ENCODE measurements around the gene SDR42E2. TPM values are rescaled to one million over a fixed set of nuclear protein-coding genes. Genes with fewer than 3 reads are reported as not detected.
"Not testable (repeated sequence)": the region's sequence is repeated elsewhere in the genome, so short reads cannot be mapped to it uniquely, and the experiment has no call there.

SDR42E2 gene
- total RNA-seq, 2 donors from 2014 or later = not detected

DNA sequence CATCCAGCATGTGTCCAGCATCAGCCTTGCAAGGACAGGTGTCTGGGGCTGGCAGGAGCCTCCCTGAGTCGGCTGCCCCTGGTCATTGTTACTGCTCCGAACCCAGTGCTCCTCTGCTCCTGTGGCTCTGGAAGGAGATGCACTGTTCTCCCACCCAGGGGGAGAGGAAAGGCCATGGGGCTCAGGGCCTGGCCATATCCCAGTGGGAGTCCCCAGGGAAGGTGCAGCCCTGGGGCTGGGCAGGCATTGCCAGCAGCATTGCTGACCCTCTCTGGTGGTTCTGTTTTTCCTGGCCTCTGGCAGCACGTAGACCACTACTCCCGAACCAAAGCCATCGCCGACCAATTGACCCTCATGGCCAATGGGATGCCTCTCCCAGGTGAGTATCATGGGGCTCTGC lies 9.6 kb downstream of the SDR42E2 start:
- H3K36me3 Mint-ChIP-seq (ENCODE audit: low read depth) = no peaks in the 10 kb centered on the region
- H3K36me3 ChIP-seq (ENCODE audit: control insufficient read depth, insufficient read depth, low read length) = no peaks in the 10 kb centered on the region
- H3K9me3 ChIP-seq (ENCODE audit: control insufficient read depth, low read length) = no peaks in the 10 kb centered on the region
- DNase-seq = no peak
- H3K27ac Mint-ChIP-seq = no peak overlapping the region
- H3K4me3 Mint-ChIP-seq = no peak overlapping the region
- no peaks in the 10 kb centered on the region for H3K27me3 Mint-ChIP-seq (ENCODE audit: insufficient read depth)
- peaks cover under 1% of the 10 kb centered on the region for H3K9me3 Mint-ChIP-seq
- H3K9ac ChIP-seq (ENCODE audit: extremely low read depth, low read length, poor library complexity, severe bottlenecking) = no peak overlapping the region
- no peak overlapping the region for H3K27ac ChIP-seq (ENCODE audit: low read depth, low read length)
- no peaks in the 10 kb centered on the region for H3K4me1 ChIP-seq (ENCODE audit: control insufficient read depth, insufficient read depth, low read length)
- no peaks in the 10 kb centered on the region for H3K4me1 Mint-ChIP-seq
- H3K27me3 ChIP-seq (ENCODE audit: control insufficient read depth, insufficient read depth, low read length, poor library complexity, severe bottlenecking) = no peaks in the 10 kb centered on the region
- H3K4me3 ChIP-seq (ENCODE audit: low read length) = no peak overlapping the region
- TF ChIP-seq, protein P1, sequence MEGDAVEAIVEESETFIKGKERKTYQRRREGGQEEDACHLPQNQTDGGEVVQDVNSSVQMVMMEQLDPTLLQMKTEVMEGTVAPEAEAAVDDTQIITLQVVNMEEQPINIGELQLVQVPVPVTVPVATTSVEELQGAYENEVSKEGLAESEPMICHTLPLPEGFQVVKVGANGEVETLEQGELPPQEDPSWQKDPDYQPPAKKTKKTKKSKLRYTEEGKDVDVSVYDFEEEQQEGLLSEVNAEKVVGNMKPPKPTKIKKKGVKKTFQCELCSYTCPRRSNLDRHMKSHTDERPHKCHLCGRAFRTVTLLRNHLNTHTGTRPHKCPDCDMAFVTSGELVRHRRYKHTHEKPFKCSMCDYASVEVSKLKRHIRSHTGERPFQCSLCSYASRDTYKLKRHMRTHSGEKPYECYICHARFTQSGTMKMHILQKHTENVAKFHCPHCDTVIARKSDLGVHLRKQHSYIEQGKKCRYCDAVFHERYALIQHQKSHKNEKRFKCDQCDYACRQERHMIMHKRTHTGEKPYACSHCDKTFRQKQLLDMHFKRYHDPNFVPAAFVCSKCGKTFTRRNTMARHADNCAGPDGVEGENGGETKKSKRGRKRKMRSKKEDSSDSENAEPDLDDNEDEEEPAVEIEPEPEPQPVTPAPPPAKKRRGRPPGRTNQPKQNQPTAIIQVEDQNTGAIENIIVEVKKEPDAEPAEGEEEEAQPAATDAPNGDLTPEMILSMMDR (conservative IDR thresholded peaks at IDR 0.05) = no peak
- 92 to 100% methylated on average over 3 to 6 of the region's 6 CpGs for WGBS, 2 experiments (ENCODE audit: insufficient coverage in 1 of 2, insufficient read length in 1 of 2)

DNA sequence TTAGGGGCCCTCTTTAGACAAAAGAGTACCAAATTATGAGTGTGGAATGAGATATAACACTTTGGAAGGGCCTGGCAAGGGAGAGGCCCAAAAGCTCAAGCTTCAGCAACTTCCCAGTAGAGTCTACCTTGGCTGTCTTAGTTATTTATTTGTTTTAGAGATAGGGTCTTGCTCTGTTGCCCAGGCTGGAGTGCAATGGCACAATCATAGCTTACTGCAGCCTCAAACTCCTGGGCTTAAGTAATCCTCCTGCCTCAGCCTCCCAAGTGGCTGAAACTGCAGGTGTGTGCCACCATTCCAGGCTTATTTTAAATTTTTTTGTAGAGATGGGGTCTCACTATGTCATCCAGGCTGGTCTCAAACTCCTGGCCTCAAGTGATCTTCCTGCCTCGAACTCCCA lies 10.3 kb downstream of the SDR42E2 start:
- not testable (repeated sequence) for H3K27me3 Mint-ChIP-seq (ENCODE audit: insufficient read depth); H3K4me3 Mint-ChIP-seq; H3K27ac ChIP-seq (ENCODE audit: low read depth, low read length); H3K36me3 Mint-ChIP-seq (ENCODE audit: low read depth); H3K36me3 ChIP-seq (ENCODE audit: control insufficient read depth, insufficient read depth, low read length); H3K9me3 Mint-ChIP-seq; H3K9ac ChIP-seq (ENCODE audit: extremely low read depth, low read length, poor library complexity, severe bottlenecking); DNase-seq; H3K4me1 ChIP-seq (ENCODE audit: control insufficient read depth, insufficient read depth, low read length); H3K4me3 ChIP-seq (ENCODE audit: low read length); H3K9me3 ChIP-seq (ENCODE audit: control insufficient read depth, low read length); H3K4me1 Mint-ChIP-seq; H3K27ac Mint-ChIP-seq; H3K27me3 ChIP-seq (ENCODE audit: control insufficient read depth, insufficient read depth, low read length, poor library complexity, severe bottlenecking)
- 100% methylated on average over 1 of the region's 1 CpG for WGBS, 2 experiments (ENCODE audit: insufficient coverage in 1 of 2, insufficient read length in 1 of 2)

DNA sequence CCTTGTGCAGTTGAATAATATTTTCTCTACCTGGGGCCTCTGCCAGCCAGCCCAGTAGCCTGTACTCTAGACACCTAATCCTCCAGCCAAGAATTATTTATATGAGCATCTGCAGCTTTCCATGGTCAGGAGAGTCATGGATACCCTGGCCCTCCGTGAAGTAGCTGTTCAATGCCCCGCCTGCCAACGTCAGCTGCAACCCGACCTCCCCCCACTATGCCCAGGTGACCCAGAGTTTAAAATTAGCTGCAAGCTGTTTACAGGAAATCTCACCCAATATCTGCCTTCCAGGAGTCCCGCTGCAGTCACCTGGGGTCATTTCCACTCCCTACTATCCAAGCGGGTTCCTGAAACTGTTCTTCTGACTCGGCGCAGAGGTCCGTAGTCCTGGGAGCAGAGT lies 12.3 kb downstream of the SDR42E2 start:
- no peak overlapping the region for H3K9ac ChIP-seq (ENCODE audit: extremely low read depth, low read length, poor library complexity, severe bottlenecking)
- no peaks in the 10 kb centered on the region for H3K4me1 Mint-ChIP-seq
- no peaks in the 10 kb centered on the region for H3K9me3 ChIP-seq (ENCODE audit: control insufficient read depth, low read length)
- H3K4me3 Mint-ChIP-seq = no peak overlapping the region
- no peak for DNase-seq
- TF ChIP-seq, protein P1 (conservative IDR thresholded peaks at IDR 0.05) = no peak
- H3K4me3 ChIP-seq (ENCODE audit: low read length) = no peak overlapping the region
- WGBS, 2 experiments (ENCODE audit: insufficient coverage in 1 of 2, insufficient read length in 1 of 2) = 80 to 87% methylated on average over 2 to 9 of the region's 9 CpGs
- no peaks in the 10 kb centered on the region for H3K9me3 Mint-ChIP-seq
- H3K36me3 Mint-ChIP-seq (ENCODE audit: low read depth) = no peaks in the 10 kb centered on the region
- no peak overlapping the region for H3K27ac ChIP-seq (ENCODE audit: low read depth, low read length)
- no peak overlapping the region for H3K27ac Mint-ChIP-seq
- H3K27me3 Mint-ChIP-seq (ENCODE audit: insufficient read depth) = no peaks in the 10 kb centered on the region
- H3K36me3 ChIP-seq (ENCODE audit: control insufficient read depth, insufficient read depth, low read length) = no peaks in the 10 kb centered on the region
- H3K4me1 ChIP-seq (ENCODE audit: control insufficient read depth, insufficient read depth, low read length) = no peaks in the 10 kb centered on the region
- no peaks in the 10 kb centered on the region for H3K27me3 ChIP-seq (ENCODE audit: control insufficient read depth, insufficient read depth, low read length, poor library complexity, severe bottlenecking)
